Measurements from ENCODE around the gene FSIP1.

DNA sequence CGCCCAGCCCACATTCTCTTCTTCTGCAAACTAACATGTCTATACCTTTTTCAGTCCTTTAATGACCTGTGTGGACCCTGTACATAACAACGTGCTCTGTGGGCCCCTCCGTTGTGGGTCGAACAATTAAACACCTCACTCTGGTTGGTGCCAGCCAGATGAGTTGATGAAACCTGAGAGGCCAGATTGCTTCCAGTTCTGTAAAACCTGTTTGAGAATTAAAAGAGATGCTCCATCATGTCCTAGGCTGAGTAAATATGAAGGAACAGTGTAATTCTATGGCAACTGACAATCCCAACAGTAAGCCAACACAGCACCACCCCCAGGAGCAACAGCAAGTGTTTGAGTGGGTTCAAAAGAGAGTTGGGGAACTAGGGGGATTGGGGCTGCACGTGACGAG is 207.5 kb downstream of the FSIP1 start:
- TF ChIP-seq, protein P1, sequence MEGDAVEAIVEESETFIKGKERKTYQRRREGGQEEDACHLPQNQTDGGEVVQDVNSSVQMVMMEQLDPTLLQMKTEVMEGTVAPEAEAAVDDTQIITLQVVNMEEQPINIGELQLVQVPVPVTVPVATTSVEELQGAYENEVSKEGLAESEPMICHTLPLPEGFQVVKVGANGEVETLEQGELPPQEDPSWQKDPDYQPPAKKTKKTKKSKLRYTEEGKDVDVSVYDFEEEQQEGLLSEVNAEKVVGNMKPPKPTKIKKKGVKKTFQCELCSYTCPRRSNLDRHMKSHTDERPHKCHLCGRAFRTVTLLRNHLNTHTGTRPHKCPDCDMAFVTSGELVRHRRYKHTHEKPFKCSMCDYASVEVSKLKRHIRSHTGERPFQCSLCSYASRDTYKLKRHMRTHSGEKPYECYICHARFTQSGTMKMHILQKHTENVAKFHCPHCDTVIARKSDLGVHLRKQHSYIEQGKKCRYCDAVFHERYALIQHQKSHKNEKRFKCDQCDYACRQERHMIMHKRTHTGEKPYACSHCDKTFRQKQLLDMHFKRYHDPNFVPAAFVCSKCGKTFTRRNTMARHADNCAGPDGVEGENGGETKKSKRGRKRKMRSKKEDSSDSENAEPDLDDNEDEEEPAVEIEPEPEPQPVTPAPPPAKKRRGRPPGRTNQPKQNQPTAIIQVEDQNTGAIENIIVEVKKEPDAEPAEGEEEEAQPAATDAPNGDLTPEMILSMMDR (IDR thresholded peaks at IDR 0.05; ENCODE audit: low read length) = no peak
- no peak for TF ChIP-seq EZH2 (IDR thresholded peaks at IDR 0.05; ENCODE audit: borderline replicate concordance, low read length)
